ENCODE measurements around the gene MMP15. TPM values are rescaled to one million over a fixed set of nuclear protein-coding genes. Genes with fewer than 3 reads are reported as not detected.

The MMP15 gene
- total RNA-seq, 4 donors from 2014 or later: under 0.01 to 12.5 (median 2.6) TPM

DNA sequence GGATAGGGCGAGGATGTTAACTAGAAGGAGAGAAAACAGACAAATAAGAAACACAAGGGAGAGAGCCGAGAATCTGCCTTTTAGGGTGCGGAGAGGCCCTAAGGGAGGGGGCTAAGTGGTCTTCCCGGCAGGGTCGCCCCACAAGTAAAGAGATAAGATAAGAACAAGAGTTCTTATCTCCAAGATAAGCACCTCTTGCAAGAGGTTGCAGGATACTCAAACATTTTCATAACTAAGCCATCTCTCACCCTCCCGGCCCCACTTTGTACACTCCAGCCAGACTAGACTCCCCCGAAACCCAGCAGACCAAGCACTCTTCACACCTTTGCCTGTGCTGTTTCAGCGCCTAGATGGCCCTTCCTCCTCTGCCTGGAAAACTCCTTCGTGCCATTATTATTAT lies 39.4 kb upstream of the MMP15 start:
- DNase-seq: no peak
- TF ChIP-seq POLR2A (IDR thresholded peaks at IDR 0.05): no peak
- TF ChIP-seq, protein P1, sequence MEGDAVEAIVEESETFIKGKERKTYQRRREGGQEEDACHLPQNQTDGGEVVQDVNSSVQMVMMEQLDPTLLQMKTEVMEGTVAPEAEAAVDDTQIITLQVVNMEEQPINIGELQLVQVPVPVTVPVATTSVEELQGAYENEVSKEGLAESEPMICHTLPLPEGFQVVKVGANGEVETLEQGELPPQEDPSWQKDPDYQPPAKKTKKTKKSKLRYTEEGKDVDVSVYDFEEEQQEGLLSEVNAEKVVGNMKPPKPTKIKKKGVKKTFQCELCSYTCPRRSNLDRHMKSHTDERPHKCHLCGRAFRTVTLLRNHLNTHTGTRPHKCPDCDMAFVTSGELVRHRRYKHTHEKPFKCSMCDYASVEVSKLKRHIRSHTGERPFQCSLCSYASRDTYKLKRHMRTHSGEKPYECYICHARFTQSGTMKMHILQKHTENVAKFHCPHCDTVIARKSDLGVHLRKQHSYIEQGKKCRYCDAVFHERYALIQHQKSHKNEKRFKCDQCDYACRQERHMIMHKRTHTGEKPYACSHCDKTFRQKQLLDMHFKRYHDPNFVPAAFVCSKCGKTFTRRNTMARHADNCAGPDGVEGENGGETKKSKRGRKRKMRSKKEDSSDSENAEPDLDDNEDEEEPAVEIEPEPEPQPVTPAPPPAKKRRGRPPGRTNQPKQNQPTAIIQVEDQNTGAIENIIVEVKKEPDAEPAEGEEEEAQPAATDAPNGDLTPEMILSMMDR (IDR thresholded peaks at IDR 0.05): no peak
- H3K9me3 ChIP-seq: no peaks in the 10 kb centered on the region
- H3K27ac ChIP-seq: peak overlapping the region in 1 of 2 donors; percentile 91
- no peak overlapping the region for H3K4me3 ChIP-seq
- intact Hi-C loops (cut with DNase I; ENCODE audit: low total_unique reads): no loop called here
- no peaks in the 10 kb centered on the region for H3K27me3 ChIP-seq
- H3K4me1 ChIP-seq: peaks cover 0 to 5% of the 10 kb centered on the region in 2 donors
- H3K36me3 ChIP-seq: no peaks in the 10 kb centered on the region

DNA sequence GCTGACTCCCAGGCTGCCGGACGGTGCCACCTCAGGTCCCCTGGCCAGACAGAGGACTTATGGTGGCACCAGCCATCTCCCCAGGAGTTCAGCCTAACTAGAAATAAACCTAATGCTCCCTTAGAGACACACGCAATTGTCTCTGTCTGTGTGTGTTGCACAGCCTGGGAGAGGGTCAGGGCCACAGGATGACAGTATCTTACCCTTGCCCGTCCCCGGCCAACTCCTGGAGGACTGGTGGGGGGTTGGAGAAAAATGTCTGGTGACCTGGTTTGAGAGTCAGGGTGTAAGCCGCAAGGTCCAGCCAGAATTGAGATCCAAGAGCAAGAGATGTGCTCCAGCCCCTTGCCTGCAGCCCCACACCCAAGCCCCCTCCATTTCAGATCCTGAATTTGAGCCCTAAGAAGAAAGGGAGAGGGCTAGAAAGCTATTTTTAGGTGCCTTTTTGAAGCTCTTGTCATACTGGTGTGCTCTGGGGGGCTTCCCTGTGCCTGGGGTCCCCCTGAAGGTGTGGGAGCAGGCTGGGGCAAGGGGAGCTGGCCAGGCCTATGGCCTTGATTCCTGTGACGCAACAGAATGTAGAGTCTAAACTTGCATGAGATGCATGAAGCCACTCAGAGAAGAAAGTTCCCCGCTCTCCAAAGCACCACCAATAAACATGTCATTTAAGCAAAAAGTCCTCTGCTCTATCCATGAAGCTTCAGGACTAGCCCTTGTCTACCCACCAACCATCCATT lies 37.9 kb upstream of the MMP15 start:
- peaks cover 0 to 5% of the 10 kb centered on the region in 2 donors for H3K4me1 ChIP-seq
- no peak for DNase-seq
- no peaks in the 10 kb centered on the region for H3K9me3 ChIP-seq
- no peak for TF ChIP-seq POLR2A (IDR thresholded peaks at IDR 0.05)
- TF ChIP-seq, protein P1 (IDR thresholded peaks at IDR 0.05): no peak
- no peak overlapping the region for H3K27ac ChIP-seq
- H3K36me3 ChIP-seq: no peaks in the 10 kb centered on the region
- intact Hi-C loops (cut with DNase I; ENCODE audit: low total_unique reads): no loop called here
- H3K27me3 ChIP-seq: no peaks in the 10 kb centered on the region
- H3K4me3 ChIP-seq: no peak overlapping the region

DNA sequence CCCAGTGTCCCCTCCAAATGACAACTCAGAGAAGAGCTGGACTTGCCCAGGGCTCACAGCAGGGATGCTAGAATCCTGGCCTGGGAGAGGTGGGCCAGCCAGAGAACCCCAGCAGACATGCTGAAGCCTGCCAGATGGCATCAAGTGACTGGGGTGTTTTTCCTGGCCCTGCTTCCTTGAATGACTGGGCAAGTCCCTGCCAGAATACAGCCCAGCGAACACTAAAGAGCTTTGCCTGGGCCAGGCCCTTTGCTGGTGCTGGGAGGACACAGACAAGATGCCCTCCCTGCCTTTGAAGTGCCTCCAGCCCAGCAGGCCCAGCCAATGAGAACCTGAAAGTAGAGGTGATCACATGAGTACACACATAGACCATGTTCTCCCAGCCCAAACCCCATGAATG lies 36.6 kb upstream of the MMP15 start:
- TF ChIP-seq, protein P1 (IDR thresholded peaks at IDR 0.05): no peak
- no peak for TF ChIP-seq POLR2A (IDR thresholded peaks at IDR 0.05)
- H3K27me3 ChIP-seq: no peaks in the 10 kb centered on the region
- no peaks in the 10 kb centered on the region for H3K36me3 ChIP-seq
- H3K9me3 ChIP-seq: no peaks in the 10 kb centered on the region
- intact Hi-C loops (cut with DNase I; ENCODE audit: low total_unique reads): no loop called here
- no peak for DNase-seq
- H3K27ac ChIP-seq: no peak overlapping the region
- H3K4me3 ChIP-seq: no peak overlapping the region
- peaks cover 0 to 5% of the 10 kb centered on the region in 2 donors for H3K4me1 ChIP-seq

DNA sequence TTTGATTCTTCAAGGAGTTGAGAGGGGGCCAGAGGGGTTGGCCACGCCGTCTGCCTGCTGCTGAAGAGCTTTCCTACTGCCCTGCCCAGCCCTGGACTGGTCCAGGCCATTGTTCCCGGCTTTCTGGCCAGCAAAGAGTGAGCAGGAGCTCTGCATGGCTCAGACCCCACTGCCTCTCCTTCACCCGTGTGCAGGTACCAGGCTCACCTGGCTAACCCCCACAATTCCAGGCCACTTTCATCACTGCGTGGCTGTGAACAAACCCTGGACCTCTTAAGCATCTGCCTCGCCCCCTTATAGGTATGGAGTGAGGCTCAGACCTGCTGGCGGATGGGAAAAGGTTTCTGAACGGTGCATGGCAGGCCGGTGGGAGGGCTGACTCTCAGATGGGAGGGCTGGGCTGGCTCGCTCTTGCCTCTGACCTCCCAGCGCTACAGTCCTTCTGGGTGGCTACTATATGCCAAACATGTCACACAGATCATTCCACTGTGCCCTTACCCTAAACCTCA lies 33.9 kb upstream of the MMP15 start:
- Histone ChIP-seq H3K27me3 (no peaks in the 10 kb centered on the region), H3K4me3 (no peak overlapping the region), H3K9me3 (no peaks in the 10 kb centered on the region), H3K36me3 (no peaks in the 10 kb centered on the region), H3K4me1 (no peaks in the 10 kb centered on the region), H3K27ac (no peak overlapping the region)
- DNase-seq: no peak
- intact Hi-C loops (cut with DNase I; ENCODE audit: low total_unique reads): no loop called here
- TF ChIP-seq POLR2A (IDR thresholded peaks at IDR 0.05): no peak
- TF ChIP-seq, protein P1 (IDR thresholded peaks at IDR 0.05): no peak

DNA sequence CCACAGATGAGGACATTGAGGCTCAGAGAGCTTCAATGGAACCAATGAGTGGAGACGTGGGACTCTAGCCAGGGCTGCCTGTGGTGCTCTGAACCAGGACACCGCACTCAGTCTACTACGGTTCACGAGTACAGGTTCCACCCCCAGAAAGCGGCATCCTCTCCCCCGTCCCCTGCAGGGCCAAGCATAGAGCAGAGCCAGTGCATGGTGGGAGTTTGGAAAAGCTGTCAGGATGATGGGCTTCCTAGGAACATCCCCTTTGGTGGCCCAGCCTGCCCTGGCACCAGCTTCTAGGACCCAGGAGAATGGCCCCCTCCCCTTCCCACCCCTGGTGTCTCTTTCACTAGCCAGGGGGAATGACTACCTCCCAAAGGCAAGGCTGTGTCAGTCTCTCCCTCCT lies 33.5 kb upstream of the MMP15 start:
- no peak overlapping the region for H3K27ac ChIP-seq
- H3K36me3 ChIP-seq: no peaks in the 10 kb centered on the region
- DNase-seq: no peak
- intact Hi-C loops (cut with DNase I; ENCODE audit: low total_unique reads): no loop called here
- H3K9me3 ChIP-seq: no peaks in the 10 kb centered on the region
- no peaks in the 10 kb centered on the region for H3K4me1 ChIP-seq
- H3K4me3 ChIP-seq: no peak overlapping the region
- H3K27me3 ChIP-seq: no peaks in the 10 kb centered on the region
- TF ChIP-seq POLR2A (IDR thresholded peaks at IDR 0.05): no peak
- TF ChIP-seq, protein P1 (IDR thresholded peaks at IDR 0.05): no peak

Data from uterus (tissue), 4 donors.